GM10847 (cell line): ENCODE data around the gene SLC37A2.

Experiments used
- POLR2A ChIP-seq: IDR thresholded peaks from 2 replicates; pipeline ENCODE4 v1.6.1; 2011; ENCODE audit not compliant: insufficient read length; ENCODE audit errors: extremely low read depth

SLC37A2 gene

GRCh38 chr11:125064070-125064469, 965 bp downstream of the SLC37A2 start:
- TF ChIP-seq POLR2A, result no peak

- no peak for TF ChIP-seq POLR2A
Measured at GRCh38 chr11:125068368-125068767, 5.3 kb downstream of the SLC37A2 start.

GRCh38 chr11:125069008-125069407, 5.9 kb downstream of the SLC37A2 start:
- no peak for TF ChIP-seq POLR2A

DNA sequence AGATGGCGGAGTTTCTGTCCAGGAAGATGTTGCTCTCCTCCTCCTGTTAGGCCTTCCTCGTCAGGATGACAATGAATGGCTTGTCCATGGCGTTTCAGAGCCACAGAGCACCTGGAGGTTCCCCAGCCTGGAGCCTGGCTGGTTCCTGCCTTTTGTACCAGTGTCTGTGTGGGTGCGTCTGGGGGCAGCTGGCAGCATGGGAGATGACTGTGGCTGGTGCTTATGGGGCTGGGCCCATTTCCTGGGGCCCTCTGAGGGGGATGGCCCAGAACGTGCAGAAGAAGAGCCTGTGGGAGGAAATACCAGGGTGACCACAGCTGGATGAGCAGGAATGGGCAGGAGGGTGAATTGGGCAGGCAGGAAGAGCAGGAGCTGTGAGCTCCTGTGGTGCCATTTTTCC, 6.7 kb downstream of the SLC37A2 start:
- no peak for TF ChIP-seq POLR2A

GRCh38 chr11:125070699-125071254, 7.7 kb downstream of the SLC37A2 start:
- TF ChIP-seq POLR2A, result no peak

GRCh38 chr11:125071435-125071834, 8.3 kb downstream of the SLC37A2 start:
- TF ChIP-seq POLR2A, result no peak

DNA sequence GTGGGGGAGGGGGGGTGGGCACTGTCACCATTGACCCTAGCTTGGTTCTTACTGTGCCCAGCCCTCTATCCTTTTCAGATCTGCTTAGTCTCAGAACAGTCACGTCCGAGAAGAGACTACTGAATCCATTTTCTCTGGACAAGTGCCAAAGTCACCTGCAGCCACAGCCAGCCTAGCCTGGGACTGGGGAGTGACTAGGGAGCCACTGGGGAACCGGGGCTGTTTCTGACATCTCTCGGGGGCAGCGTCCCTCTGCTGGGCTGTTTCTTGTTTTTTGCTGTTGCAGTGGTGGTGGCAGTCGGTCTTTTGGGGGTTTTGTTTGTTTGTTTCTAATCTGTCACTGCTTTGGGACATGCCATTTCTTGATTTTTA, 8.7 kb downstream of the SLC37A2 start:
- TF ChIP-seq POLR2A, result no peak

DNA sequence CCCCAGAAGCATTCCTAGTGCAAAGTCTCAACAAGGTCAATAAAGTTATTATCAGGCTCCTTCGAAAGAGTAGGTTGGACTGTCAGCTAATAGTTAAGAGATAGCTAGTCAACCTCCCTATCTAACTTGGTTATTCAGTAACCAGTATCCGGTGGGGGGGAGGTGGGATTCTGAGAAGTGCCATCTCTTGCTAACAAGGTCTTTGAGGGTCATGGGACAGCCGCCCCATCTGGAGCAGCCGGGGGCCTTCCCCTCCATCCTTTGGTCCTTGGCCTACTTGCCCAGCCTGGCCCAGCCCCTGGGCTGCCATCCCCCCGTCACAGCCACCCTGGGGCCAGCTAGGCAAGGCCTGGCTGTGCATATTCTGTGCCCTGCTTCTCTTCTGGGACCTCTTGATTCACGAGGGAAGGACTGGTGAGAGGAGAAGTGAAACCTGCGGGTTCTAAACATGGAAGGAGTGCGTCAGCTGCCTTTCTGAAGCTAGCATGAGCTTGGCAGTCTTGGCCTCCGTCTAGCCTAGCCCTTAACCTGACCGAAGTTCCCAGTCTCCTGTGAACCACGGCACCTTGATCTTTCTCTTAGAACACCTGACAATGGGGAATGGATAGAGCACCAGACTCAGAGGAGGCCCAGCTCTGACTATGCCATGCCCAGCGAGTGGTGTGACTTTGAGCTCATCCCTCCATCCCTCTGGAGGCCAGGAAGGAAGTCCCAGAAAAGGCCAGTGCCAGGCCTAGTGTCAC, 9.3 kb downstream of the SLC37A2 start:
- TF ChIP-seq POLR2A, result peak; percentile 14

DNA sequence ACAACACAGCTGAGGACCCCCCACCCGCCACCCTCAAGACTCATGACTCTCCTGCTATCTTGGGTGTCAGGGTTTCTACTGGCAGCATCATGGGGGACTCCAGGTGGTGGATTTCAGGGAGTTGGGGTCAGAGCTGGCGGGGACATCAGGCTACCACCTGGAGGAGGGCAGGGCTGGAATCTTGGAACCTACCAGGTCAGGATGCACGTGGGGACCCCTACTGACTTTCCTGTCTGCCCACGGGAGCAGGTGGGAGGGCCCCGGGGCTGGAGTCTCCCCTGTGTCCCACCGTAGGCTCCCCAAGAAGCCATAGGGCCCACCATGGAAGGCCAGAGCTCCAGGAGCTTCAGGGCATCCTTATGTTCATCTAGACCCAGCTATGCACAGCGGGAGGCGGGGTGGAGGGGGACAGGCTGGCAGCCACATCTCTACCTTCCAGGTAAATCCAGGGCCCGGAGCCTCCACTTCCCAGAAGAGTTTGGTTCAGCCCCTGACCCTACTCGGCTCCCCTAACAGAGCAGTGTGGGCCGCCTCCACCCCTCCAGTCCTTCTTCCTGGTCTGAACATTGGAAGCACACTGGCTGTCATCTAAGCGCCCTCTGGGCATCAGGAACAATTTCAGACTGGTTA, 10.0 kb downstream of the SLC37A2 start:
- TF ChIP-seq POLR2A, result no peak

GRCh38 chr11:125073616-125074483, 10.7 kb downstream of the SLC37A2 start:
- TF ChIP-seq POLR2A, result no peak

- TF ChIP-seq POLR2A, result no peak
Measured at GRCh38 chr11:125074511-125075241, 11.6 kb downstream of the SLC37A2 start.

DNA sequence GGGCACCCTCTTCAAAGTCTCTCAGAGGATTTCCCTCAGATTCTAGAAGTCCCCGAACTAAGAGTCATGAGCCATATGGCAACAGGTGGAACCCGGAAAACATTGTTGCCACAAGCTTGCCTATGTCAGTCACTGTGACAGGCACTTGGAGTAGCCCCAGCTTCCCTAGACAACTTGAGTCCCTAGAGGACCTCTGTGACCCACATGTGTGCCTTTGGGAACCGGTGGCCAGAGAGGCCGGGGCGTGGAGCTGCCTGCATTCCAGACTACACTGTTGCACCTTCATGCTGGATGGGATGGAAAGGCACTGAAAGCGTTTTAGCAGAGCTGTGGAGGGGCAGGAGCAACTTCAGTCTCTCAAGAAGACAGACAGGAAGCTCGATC, 12.1 kb downstream of the SLC37A2 start:
- TF ChIP-seq POLR2A, result no peak

DNA sequence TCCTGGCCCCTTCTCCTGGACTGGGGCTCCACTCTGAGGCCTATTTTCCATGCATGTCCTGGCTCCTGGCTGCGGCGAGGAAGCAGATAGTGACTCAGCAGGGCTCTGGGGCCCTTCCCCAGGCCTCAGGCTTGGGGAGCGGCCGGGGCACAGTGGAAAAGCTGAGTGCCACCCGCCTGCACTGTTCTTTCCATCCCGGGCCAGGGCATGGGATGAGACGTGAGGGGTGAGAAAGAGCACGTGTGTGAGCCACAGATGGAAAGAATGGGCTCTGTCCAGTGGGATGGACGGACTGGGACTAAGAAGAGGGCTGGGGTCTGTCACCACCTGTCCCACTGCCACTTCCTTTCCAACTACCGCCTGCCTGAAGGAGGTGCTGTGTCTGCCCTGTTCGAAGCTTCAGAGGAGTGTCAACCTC, 12.8 kb downstream of the SLC37A2 start:
- TF ChIP-seq POLR2A, result no peak

DNA sequence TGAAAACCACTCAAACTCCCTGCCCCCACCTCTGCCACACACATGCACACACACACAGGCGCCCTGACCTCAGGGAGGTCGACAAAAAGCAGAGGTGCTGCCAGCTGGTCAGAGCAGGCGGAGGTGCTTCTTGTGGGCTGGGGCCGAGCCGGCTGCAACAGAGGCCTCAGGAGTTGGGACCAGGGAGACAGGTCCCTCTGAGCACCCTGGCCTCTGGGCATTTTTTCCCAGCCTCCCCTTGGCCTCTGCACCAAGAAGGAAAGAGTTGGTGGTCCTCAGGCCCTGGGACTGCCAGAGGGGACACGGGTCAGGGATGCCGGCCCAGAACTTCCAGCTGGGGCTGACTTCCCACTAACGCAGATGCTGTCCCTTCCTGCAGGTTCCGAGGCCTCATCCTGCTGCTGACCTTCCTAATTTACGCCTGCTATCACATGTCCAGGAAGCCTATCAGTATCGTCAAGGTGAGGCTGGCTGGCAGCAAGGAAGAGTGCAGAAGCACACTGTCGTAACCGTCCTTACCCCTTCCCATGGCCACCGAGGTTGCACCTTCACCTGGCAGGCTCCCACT, 13.4 kb downstream of the SLC37A2 start:
- no peak for TF ChIP-seq POLR2A

DNA sequence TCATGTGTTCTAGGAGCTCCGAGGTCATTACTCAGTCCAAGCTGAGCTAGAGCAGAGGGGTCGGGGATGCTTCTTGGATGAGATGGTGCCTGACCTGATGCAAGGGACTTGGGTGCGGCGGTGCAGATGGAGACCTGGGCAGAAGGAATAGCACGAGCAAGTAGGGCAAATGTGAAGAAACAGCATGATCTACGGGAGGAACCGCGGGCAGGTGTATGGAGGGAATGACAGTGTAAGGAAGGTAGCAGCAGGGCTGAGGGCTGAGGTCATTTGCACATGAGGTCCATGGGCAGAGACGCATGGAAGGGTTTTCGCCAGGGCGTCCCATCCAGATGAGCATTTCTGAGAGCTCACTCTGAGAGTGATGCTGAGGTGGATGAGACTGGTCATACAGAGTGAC, 14.9 kb downstream of the SLC37A2 start:
- no peak for TF ChIP-seq POLR2A

DNA sequence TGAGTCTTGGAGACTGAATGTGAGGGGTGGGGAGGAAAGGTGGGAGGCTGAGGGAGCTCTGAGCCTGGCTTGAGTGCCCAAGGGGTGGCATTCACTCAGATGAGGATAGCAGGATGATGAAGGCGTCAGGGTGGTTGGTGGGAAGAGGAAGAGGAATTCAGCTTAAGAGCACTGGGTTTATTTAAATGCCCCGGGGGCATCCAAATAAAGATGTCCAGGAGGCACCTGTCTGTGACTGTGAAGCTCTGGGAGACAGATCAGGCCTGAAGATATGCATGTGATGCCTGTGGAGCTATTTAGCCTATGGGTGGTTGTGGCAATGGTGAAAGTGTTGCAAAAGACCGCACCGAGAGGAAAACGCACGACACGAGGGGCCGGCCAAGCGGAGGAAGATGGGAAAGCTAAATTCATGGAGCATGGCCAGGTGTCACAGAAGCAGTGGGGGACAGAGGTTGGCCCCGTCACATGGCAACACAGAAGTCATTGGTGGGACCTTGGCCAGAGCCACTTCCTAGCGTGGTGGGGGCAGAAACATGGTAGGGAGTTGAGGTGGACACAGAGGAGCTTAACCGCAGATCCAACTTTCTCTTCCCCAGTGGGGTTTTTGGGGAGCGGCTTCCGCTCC, 15.5 kb downstream of the SLC37A2 start:
- no peak for TF ChIP-seq POLR2A
